IPS-18c (cell line): ENCODE measurements around the gene ITPK1.
A peak's percentile ranks its signal among the peaks of the same experiment; 100 is the strongest.

ENCODE experiments used
- H3K4me3 ChIP-seq: 2 replicates; pipeline ENCODE4 v1.7.0; 2013; ENCODE audit warnings: low read depth, mild to moderate bottlenecking, low read length, moderate library complexity; ENCODE audit not compliant: insufficient read depth
- H3K9me3 ChIP-seq: one replicate; pipeline ENCODE4 v1.6.1; 2013; ENCODE audit warnings: mild to moderate bottlenecking, low read length, moderate library complexity; ENCODE audit not compliant: control insufficient read depth, insufficient read depth

Gene ITPK1

DNA sequence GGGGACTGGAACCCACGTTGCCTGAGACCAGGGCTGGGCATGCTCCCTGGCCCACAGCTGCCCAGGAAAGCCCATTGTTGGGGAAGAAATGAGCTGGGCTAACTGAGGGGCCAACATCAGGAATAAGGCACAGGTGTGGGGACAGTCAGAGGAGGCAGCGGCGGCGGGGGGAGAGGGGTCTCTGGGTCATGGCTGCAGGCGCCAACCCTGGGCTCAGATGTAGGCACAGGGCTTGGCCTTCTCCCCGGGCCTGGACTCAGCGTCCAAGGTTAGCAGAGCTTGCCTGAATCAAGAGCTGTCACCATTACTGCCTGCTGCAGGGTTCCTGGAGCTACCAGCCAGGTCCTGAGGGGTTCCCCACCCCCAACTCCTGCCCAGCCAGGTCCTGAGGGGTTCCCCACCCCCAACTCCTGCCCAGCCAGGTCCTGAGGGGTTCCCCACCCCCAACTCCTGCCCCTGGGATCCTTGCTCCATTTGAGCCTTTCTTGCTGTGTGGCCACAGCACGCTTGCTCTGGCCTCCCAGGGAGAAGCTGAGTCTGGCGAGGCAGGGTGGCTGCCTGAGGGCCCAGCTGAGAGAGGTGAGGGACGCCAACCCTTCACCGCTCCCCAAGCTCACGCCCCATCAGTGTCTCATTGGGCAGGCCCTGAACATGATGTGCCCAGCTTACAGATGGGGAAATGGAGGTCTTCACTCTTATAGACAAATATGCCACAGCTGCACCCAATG lies 186.6 kb downstream of the ITPK1 start:
- Histone ChIP-seq H3K9me3 (peaks cover 2% of the 10 kb centered on the region), H3K4me3 (no peak overlapping the region)

DNA sequence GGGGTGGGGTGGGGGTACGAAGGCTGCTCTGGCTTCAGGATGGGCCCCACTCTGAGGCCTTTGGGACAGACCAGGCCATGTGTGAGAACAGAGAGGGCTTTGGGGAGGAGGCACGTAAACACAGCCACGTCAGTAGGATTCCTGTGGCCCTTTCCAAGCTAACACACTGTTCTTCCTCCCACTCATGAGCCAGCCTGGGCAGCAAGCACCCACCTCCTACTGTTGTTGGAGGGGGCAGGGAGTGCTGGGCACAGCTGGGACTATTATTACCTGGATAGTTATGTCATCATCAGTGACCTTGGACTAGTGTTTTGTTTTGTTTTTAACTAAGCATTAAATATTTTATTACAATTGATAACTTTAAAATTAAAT lies 187.5 kb downstream of the ITPK1 start:
- peaks cover 2% of the 10 kb centered on the region for H3K9me3 ChIP-seq
- no peak overlapping the region for H3K4me3 ChIP-seq

DNA sequence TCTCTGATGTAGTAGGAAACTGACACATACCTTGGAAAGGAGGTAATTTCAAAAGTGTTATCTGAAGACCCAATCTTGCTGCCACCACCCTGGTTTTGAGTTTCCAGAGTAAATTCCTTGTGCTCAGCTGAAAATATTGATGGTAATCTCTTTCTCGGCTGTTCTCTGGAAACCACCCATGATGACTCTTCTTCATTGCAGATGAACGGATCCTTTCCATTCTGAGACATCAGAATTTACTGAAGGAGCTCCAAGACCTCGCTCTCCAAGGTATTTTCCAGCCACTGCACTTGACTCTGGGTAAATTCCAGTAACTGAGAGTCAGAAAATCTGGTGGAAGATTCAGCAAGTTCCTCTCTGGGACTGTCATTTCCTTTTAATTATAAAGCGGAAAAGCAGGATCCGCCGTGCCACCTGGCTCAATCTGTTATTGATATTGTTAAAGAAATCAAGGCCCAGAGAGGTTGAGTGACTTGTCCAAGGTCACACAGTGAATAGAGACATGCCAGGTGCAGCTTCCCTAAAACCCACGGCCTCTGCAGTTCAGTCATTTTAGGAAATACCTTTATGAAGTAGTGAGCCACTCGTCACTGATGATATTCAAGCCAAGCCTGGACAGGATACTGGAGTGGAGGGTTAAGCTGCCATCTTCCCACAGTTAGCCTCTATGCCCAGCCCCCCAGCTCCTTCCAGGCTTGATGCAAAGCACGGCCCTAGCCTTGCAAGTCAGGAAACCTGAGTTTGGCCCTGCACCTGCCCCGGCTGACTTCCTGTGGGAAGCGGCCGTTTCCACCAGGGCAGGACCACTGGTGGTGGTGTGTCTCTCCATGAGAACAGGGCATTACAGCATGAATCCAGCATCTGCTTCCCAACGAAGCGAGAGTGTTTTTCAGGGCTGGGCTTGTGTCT lies 188.1 kb downstream of the ITPK1 start:
- H3K9me3 ChIP-seq, result peaks cover 2% of the 10 kb centered on the region
- H3K4me3 ChIP-seq, result no peak overlapping the region

DNA sequence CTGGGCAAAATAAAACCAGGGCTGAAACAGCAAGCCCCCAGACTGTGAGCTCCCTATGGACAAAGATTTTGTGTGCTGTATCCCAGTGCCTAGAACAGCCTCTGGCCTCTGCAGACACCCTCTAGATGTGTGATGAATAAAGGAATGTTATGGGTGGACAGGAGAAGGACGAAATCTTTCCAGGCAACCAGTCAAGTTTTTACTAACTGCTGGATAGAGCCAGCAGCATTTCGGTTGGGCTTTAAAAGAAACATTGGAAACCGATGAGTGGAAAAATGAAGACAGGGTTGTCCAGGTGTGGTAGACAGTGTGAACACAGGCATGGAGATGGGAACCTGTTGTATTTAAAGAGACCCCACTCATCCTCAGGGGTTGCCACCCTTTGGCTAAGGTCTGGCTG lies 188.8 kb downstream of the ITPK1 start:
- peaks cover 2% of the 10 kb centered on the region for H3K9me3 ChIP-seq
- H3K4me3 ChIP-seq, result no peak overlapping the region

DNA sequence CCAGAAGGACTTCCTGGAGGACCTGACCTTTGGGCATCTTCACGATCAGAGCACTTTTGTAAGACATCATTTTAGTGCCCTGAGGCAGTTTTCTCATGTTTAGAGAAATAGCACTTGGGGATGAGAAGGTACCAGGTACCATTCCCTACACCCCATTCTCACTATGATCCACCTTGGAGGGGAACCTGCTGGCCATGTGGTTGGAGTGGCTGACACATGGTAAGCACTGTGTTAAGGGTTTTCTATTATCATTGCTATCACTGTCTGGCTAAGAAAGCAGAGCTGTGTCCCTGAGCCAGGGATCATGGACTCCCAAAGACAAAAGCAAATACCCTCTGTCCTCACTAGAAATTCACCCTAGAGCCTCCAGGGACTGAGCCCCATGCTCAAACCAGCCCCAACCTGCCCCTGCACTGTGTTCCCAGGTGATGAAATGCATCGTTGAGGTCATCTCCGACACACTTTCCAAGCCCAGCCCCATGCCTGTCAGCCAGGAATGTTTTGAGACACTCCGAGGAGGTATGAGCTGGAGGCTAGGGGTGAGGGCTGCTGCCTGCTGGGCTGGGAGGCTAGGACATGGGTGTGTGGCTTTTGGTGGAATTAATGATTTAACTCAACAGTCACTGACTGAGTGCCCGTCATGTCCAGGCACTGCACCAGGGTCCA lies 189.4 kb downstream of the ITPK1 start:
- H3K9me3 ChIP-seq, result peaks cover 2% of the 10 kb centered on the region
- H3K4me3 ChIP-seq, result no peak overlapping the region

DNA sequence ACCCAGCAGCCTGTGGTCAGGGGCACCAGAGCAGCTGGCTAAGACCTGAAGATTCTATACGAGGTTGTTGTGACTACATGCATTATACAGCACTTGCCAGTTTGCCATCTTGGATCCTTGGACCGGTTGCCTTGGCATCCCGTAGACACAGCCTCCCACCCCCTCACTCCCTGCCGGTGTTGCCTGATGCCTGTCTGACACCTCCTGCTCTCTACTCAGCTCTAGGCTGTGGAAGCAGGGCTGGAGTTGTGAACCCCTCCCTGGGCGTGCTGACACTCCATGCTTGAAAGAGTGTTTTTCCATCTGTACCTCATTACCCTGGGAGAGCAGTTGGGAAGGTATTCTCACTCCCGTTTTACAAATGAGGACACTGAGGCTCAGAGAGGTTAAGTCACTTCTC lies 190.3 kb downstream of the ITPK1 start:
- Histone ChIP-seq H3K9me3 (peaks cover 2% of the 10 kb centered on the region), H3K4me3 (no peak overlapping the region)

DNA sequence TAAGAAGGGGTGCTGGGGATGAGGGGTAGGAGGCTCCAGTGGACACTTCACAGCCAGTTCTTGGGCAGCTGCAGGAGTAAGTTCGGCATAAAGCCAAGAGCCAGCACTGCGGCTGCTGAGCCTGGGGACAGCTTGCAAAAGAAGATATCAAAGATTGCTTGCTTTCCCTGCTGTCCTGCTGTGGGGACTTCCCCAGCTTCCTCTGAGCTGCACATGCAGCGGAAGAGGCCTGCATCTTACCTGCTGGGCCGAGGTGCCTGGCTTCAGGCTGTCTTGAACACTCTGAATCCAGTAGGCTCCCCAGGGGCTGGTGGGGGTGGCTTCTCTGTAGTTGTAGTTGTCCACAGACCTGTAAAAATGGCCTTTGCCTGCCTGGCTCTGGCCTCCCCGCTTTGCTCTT lies 191.5 kb downstream of the ITPK1 start:
- H3K4me3 ChIP-seq, result peak overlapping the region; percentile 75; the same call in 1 of the 2 replicates
- H3K9me3 ChIP-seq, result peaks cover 2% of the 10 kb centered on the region

DNA sequence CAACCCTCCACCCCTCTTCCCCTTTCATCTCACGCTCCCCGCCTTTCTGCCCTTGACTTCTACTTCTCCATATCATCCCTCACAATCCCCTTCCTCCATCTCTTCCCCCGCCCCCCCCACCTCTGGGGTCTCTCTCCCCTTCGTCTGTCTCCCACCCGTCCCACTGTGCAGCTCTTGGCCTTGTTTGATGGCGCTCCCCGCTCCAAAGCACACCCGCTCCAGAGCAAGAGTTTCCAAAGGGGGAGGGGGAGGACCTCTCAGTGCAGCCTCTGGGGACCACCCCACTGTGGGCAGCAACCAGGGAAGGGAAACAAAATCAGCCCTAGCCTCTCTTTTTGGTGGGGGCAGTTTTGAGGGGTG lies 192.0 kb downstream of the ITPK1 start:
- peaks cover 2% of the 10 kb centered on the region for H3K9me3 ChIP-seq
- peak overlapping the region; percentile 75 for H3K4me3 ChIP-seq

DNA sequence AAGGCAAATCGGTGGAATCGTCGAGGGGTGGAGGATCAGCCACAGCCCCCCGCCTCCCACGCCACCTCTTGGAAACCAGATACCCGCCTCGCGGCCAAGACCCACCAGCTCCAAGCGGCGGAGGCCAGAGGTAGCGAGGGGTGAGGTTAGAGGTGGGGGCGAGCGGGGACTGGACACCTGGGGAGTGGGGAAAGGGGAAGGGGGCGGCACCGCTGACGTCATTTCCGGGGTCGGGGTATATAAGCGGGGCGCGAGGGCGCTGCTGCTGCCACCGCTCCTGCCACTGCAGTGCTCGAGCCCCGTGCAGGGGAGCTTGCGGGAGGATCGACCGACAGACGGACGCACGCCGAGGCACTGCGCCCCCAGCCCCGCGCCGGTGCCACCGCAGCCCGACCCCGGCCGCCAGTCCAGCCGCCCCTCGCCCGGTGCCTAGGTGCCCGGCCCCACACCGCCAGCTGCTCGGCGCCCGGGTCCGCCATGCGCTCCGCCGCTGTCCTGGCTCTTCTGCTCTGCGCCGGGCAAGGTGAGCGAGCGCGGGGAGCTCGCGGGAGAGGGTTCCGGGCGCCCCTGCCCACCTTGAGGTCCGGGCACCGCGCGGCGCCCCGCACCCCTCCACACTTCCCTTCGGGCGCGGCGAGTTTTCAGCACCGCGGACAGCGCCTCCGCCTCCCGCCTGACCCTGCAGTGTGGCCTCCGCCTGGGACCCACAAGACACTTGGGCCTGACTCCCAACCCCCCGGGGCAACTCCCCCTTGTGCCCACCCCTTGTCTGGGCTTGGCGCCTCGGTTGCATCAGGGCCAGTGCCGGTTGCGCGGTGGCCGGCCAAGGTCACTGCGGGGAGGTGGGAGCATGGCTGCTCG lies 192.6 kb downstream of the ITPK1 start, which contains the start of gene CHGA:
Gene CHGA (plus strand): TSS at position 268 of the 861 bp plus-strand sequence. CDS start 210 bp downstream, at position 478.
- peak within 1 kb of the TSS; percentile 75 for H3K4me3 ChIP-seq

DNA sequence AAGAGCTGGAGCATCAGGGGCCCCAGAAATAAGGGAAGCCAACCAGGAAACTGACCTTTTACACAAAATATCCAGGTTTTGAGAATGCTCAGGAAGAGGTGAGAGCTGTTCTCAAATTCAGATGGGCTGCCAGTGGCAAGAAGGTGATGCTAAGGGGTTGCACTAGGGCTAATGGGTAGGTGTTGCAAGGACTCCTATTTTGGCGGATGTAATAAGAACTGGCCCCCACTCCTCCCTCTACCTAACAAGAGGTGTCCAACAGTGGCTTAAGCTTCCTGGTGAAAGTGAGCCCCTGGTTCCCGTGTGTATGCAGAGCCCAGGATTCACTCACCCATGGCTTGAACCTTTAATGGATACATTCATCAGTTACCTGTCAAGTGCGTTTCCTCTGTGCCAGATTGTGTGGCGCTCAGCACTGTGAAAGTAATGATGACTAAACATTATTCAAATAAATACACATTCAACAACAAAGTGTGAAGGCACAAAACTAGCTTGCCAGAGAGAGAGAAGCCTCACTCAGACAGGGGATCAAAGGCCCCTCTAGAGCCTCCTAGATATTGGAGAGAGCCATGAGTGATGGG lies 193.5 kb downstream of the ITPK1 start:
- peaks cover 2% of the 10 kb centered on the region for H3K9me3 ChIP-seq
- peak overlapping the region; percentile 75 for H3K4me3 ChIP-seq

More for the DNA sequence above, 192.6 kb downstream of the ITPK1 start, which contains the start of gene CHGA:
- peaks cover 2% of the 10 kb centered on the region for H3K9me3 ChIP-seq

DNA sequence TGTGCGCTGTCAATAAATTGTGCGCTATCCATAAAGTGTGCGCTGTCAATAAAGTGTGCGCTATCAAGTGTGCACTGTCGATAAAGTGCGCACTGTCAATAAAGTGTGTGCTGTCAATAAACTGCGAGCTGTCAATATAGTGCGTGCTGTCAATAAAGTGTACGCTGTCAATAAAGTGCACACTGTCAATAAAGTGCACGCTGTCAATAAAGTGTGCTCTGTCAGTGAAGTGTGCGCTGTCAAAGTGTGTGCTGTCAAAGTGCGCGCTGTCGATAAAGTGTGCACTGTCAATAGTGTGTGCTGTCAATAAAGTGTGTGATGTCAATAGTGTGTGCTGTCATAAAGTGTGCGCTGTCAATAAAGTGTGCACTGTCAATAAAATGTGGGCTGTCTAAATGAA lies 195.7 kb downstream of the ITPK1 start:
- Histone ChIP-seq H3K9me3 (peaks cover 1% of the 10 kb centered on the region), H3K4me3 (no peak overlapping the region)

DNA sequence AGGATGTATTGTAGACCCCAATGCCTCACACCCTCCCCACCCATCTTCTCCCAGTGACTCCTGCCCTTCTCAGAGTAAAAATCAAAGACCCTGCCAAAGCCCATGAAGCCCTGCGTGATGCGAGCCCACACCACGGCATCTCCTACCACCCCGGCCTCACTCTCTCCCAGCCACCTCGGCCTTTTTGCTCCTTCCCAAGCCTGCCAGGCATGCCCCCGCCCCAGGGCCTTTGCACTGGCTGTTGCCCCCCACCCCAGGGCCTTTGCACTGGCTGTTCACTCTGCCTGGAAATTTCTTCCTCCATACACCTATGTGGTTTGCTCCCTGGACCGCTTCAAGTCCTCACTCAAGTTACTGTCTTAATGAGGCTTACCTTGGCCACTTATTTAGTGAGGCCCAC lies 197.8 kb downstream of the ITPK1 start:
- H3K9me3 ChIP-seq, result no peaks in the 10 kb centered on the region
- H3K4me3 ChIP-seq, result no peak overlapping the region

DNA sequence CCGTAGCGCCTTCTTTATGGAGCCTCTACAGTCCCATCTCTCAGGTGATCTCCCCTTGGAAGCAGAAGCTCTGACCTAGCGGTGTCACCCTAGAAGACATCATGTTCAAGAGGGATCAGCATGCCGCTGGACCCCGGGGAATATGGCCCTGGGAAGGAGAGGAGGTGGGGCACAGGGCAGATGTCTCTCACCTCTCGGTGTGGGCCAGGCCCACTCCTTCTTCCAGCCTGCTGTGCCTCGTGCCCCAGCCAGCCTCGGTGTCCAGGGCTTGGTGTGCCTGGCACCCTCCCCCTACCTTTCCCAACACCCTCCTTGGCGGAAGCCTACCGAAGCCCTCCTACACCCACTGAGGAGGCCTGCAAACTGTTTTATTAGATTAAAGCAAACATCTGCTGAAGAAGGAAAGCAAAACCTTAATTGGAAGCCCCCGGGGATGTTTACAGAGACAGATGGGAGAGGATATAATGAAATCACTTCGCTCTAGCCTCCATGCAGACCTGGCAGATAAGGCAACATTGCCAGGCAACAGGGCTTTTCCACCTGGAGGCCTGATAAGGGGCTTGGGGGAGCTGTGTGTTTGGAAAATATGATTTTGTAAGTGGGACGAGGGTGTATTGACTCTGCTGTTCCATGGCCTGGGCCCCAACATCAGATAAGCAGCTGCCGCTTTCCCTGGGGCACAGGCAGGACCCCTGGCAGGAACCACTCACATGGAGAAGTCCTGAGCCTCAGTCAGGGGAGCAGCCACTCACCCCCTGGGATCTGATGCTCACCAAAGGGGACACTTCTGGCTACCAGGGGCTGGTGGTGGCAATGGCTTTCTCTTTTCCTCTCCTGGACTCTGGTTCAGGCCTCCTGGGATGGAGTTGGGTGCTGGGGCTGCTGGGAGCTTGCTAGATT lies 198.4 kb downstream of the ITPK1 start:
- no peaks in the 10 kb centered on the region for H3K9me3 ChIP-seq

DNA sequence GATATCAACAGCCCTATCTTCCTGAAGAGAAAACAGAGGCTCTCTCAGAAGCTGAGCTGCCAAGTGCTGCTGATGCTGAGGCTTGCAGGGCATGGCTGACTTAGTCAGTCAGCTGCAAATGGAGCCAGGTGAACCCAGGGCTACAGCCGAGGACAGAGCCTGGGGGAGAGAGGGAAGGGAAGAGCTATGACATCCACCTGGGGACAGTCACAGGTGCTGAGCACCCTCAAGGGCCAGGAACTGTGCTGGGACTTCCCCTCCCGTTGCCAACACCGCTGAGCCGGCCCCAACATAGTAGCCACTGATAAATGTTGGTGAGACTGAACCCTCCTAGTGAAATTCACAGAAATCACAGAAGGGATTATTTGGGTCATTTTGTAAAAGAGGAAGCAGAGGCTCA lies 199.5 kb downstream of the ITPK1 start:
- no peaks in the 10 kb centered on the region for H3K9me3 ChIP-seq
- no peak overlapping the region for H3K4me3 ChIP-seq

More for the DNA sequence above, 198.4 kb downstream of the ITPK1 start:
- no peak overlapping the region for H3K4me3 ChIP-seq

DNA sequence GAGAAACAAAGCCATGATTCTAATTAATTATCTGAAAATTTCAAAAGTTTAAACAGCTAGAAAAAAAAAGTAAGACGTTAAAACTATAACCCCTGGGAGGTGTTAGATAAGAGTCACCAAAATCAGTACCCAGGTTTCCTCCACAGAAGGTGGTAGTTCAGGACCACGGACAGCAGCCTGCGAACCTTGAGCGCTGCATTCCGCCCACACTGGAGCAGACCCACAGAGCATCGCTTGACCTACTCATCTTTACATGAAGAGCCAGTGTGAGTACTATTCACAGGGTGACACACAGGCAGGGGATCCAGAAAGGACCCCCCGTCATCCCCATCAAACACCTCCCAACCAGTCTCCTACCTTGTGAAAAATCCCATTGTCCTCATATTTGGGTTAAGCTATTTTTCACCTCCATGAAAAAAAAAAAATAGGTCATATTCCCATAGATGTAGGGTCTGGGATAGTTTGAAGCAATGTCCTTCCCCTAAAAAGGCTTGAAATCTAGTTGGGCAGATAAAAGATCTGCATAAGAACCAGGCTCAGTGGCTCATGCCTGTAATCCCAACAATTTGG lies 201.6 kb downstream of the ITPK1 start:
- no peaks in the 10 kb centered on the region for H3K9me3 ChIP-seq
- H3K4me3 ChIP-seq, result no peak overlapping the region
